HG02943 (cell line): ENCODE data around the gene BRD7.

Experiments used
- ATAC-seq: cut with Tn5 transposase; IDR thresholded peaks from one replicate; pipeline ENCODE4 v1.9.1; 2021; ENCODE audit warnings: mild to moderate bottlenecking, low read depth, moderate library complexity; ENCODE audit not compliant: unreplicated experiment

The BRD7 gene

DNA sequence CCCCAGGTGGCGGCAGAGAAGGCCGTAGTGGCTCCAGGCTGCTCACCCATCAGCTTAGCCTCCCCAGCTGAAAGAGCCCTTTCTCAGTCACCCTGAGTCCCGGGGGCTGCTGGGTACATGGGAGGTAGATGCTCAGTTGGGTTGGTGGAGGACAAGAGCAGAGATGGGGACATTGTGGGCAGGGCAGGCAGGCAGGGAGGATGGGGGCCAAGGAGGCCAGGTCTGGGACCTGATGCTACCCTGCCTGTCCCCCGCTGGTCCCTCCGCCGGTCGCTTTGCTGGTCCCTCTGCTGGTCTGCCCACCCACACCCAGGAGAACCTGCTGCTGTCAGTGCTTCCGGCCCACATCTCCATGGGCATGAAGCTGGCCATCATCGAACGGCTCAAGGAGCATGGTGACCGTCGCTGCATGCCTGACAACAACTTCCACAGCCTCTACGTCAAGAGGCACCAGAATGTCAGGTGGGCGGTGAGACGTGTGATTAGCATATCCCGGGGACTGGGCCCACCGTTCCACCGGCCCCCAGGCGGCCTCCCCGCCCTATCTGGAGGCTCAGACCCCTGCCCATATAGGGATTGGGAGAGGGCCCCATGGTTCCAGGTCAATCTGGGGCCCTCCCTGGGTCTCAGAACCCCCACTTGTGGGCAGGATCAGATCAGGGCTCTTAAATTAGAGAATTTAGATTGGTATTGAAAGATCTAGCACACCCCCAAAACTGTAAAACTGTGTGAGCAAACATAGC, 75.6 kb downstream of the BRD7 start:
- no peak for ATAC-seq

- no peak for ATAC-seq
Measured at GRCh38 chr16:50292566-50292948, 76.2 kb downstream of the BRD7 start.

DNA sequence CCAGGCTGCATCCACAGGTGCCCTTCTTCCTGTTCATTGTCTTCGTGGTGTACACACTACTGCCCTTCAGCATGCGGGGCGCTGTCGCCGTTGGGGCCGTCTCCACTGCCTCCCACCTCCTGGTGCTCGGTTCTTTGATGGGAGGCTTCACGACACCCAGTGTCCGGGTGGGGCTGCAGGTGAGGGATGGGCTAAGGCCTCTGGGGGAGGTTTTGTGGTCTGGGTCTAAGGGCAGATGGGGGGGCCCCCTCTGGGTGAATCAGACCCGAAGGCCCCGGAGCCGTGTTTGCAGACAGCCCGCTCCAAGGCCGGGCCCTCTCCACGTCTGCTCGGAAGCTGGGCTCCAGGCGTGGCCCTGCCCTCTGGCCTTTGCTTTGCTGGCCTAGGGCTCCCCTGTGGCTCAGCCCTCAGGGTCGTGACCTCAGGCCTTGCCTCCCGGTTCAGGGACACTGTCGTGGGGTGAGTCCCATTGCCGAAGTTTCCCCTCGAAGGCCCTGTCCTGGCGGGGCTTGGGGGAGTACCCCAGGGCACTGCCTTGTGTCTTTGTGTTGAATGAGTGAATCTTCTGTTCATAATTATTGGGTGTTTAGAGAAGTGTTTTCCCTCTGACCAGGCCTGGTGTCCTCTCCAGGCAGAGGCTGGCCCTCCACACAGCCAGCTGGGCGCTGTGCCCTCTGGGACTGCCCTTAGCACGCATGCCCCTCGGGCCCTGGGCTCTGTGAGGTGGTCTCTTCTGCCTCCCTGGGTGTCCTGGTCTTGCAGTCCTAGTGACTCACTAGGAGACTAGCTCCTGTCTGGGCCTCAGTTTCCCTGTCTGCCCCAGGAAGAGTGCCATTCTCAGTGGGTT, 76.8 kb downstream of the BRD7 start:
- no peak for ATAC-seq

DNA sequence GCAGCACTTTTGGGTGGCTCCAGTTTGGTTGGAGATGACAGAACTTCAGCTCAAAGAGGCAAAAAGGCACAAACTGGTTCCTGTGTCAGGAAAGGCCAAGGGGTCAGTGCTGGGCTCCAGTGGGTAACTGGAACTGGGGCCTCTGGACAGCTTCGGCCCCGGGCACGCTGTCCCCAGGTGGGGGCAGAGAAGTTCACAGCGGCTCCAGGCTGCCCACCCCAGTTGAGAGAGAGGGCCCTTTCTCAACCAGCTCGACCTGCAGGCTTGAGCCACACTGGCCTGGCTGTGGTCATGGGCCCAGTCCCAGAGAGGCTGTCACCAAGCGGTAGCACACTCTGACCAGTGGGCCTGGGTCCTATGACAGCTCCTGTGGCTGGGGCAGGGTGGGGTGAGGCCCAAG, 77.9 kb downstream of the BRD7 start:
- ATAC-seq: no peak

- no peak for ATAC-seq
Measured at GRCh38 chr16:50289950-50290764, 78.6 kb downstream of the BRD7 start.

GRCh38 chr16:50288920-50289319, 79.9 kb downstream of the BRD7 start:
- ATAC-seq: no peak

DNA sequence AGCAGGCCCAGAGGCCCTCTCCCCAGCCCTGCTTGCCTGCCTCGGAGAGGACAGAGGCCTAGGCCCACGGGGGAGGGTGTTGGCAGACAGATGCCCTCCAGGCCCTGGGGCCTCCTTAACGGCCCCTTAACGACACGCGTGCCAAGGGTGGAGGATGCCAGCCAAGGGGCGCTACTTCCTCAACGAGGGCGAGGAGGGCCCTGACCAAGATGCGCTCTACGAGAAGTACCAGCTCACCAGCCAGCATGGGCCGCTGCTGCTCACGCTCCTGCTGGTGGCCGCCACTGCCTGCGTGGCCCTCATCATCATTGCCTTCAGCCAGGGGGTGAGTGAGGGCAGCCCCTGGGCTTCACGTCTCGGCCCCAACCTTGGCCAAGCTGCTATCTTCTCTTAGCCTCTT, 80.8 kb downstream of the BRD7 start:
- no peak for ATAC-seq

DNA sequence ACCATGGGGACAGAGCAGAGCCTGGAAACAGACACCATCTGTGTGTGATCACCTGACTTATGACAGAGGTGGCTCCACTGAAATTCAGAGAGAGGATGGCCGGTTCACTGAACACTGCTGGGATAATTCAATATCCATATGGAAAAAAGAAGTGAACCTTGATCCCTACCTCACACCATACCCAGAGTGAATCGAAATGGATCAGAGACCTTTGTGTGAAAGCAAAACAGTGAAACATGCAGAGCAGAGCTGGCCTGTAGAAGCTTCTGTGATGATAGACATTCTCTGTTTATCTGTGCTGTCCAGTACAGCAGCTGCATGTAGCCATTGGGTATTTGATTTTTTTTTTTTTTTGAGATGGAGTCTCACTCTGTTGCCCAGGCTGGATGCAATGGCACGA, 82.1 kb downstream of the BRD7 start:
- ATAC-seq: no peak

GRCh38 chr16:50285406-50286003, 83.3 kb downstream of the BRD7 start:
- ATAC-seq: no peak

- ATAC-seq: no peak
Measured at GRCh38 chr16:50284131-50284911, 84.5 kb downstream of the BRD7 start.

GRCh38 chr16:50282955-50283631, 85.7 kb downstream of the BRD7 start:
- ATAC-seq: no peak

GRCh38 chr16:50282010-50282538, 86.7 kb downstream of the BRD7 start:
- ATAC-seq: peak; percentile 87

DNA sequence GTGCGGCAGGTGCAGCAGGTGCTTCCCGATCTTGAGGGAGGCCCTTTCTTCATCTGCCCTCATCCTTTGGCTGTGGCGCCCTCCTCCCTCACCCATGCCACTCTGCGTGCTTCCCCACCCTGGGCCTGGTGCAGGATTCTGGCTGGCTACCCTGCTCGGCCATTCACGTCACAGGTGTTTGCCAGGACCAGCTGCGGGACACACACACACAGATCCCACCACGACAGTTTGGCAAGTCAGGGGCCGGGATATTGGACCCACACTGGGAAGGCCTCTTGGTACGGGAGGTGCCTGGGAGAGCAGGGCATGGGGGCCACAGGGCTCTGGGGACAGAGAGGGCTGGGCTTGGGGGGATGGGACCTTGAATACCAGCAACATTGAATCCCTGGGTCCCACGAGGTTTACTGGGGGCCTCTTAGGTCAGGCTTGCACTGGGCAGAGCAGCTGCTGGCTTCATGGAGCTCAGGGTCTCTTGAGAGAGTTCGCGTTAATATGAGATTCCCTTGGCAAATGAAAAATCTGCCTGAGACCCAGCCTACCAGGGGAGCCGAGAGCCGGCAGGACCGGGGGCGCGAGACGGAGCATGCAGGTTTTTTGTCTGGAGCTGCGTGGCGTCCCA, 87.3 kb downstream of the BRD7 start:
- no peak for ATAC-seq

GRCh38 chr16:50280932-50281331, 87.9 kb downstream of the BRD7 start:
- no peak for ATAC-seq

- no peak for ATAC-seq
Measured at GRCh38 chr16:50279504-50279865, 89.3 kb downstream of the BRD7 start.

GRCh38 chr16:50278251-50278650, 90.5 kb downstream of the BRD7 start:
- ATAC-seq: no peak

DNA sequence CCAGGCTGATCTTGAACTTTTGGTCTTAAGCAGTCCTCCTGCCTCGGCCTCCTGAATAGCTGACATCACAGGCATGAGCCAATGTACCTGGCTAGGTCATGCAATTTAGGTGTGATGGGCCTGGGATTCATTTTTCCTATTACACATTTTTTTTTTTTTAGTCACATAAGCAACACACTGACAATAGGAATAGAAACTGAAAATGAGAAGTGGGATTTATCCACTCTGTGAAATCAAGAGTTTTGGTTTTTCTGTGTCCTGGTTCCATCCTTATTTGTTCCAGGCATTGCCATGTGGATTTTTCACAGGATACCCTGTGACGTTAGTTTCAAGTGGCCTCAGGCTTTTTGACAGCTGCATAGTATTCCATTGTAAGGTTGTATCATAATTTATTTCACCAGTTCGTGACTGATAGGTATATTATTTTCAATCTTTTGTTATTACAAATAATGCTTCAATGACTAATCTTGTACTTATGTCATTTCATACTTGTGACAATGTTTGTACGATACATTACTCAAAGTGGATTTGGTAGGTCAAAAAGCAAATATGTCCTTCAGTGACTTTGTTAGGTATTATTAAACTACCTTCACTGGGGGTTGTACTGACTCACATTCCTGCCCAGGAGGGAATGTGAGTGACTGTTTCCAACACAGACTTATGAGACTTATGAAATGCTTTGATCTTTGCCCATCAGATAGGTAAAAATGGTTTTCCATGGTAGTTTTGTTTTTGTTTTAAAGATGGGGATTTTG, 91.8 kb downstream of the BRD7 start:
- ATAC-seq: no peak

DNA sequence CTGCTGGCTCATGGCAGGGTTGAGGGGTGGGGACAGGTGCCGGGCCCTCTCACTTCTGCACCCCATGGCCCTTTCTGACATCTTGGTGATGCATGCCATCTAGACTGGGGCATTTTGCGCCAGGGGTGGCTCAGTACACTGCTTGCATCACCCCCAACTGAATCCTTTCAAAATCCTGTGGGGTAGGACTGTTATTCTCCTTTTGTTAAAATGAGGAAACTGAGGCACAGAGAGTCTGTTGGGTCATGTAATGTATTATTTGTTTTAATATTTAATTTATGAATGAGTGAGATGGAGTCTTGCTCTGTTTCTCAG, 92.5 kb downstream of the BRD7 start:
- no peak for ATAC-seq
